Skeletal muscle tissue (tissue), 4 donors: Measurements from ENCODE around the gene APOBEC3H. TPM values are rescaled to one million over a fixed set of nuclear protein-coding genes. Genes with fewer than 3 reads are reported as not detected.
"Not testable (repeated sequence)": the region's sequence is repeated elsewhere in the genome, so short reads cannot be mapped to it uniquely, and the experiment has no call there.

Experiments
- H3K27ac ChIP-seq: one replicate; pipeline ENCODE4 v1.7.0; 2013; ENCODE audit warnings: mild to moderate bottlenecking, low read depth, low read length, inconsistent platforms
- H3K27me3 ChIP-seq, 3 donors: one replicate each; pipeline ENCODE4 v1.7.0; 2013; ENCODE audit warnings: low read length in 3 of 3; ENCODE audit not compliant: control insufficient read depth in 3 of 3, insufficient read depth in 3 of 3
- H3K36me3 ChIP-seq, 3 donors: one replicate each; pipeline ENCODE4 v1.7.0; 2013; ENCODE audit warnings: low read length in 3 of 3; ENCODE audit not compliant: control insufficient read depth in 3 of 3, insufficient read depth in 3 of 3
- H3K4me1 ChIP-seq, 3 donors: one replicate each; pipeline ENCODE4 v1.7.0; 2013; ENCODE audit warnings: low read length in 3 of 3, mild to moderate bottlenecking in 3 of 3; ENCODE audit not compliant: control insufficient read depth in 3 of 3, insufficient read depth in 3 of 3
- H3K4me3 ChIP-seq, 3 donors: one replicate each; pipeline ENCODE4 v1.7.0; 2013; ENCODE audit warnings: low read length in 3 of 3
- H3K9ac ChIP-seq, 3 donors: one replicate each; pipeline ENCODE4 v1.7.0; 2013; ENCODE audit warnings: low read length in 3 of 3, mild to moderate bottlenecking in 3 of 3, moderate library complexity in 2 of 3, low read depth in 1 of 3
- H3K9me3 ChIP-seq, 3 donors: one replicate each; pipeline ENCODE4 v1.7.0; 2013; ENCODE audit warnings: low read length in 3 of 3; ENCODE audit not compliant: control insufficient read depth in 3 of 3
- total RNA-seq: library from RNA; depleted of rRNA; stranded (reverse); fragments of >200 nt; gene quantifications from one replicate; pipeline ENCODE4 v1.2.3, GENCODE V29; 2014
- donor health status: Osteomylitis.

Gene APOBEC3H
- total RNA-seq, 1 donor from 2014 or later = not detected

- no peak overlapping the region for H3K4me3 ChIP-seq
- no peak overlapping the region for H3K27ac ChIP-seq
Observed at GRCh38 chr22:39070186-39070585, 26.9 kb upstream of the APOBEC3H start.

GRCh38 chr22:39072581-39072981, 24.5 kb upstream of the APOBEC3H start:
- H3K27ac ChIP-seq, H3K27me3 ChIP-seq: not testable (repeated sequence)

More at GRCh38 chr22:39070186-39070585, 26.9 kb upstream of the APOBEC3H start:
- peaks cover 0 to 4% (median 0%) of the 10 kb centered on the region in 3 donors for H3K27me3 ChIP-seq
- H3K4me1 ChIP-seq = no peaks in the 10 kb centered on the region
- no peak overlapping the region for H3K9ac ChIP-seq
- no peaks in the 10 kb centered on the region for H3K9me3 ChIP-seq
- no peaks in the 10 kb centered on the region for H3K36me3 ChIP-seq

GRCh38 chr22:39073981-39074380, 23.1 kb upstream of the APOBEC3H start:
- Histone ChIP-seq H3K36me3 (no peaks in the 10 kb centered on the region), H3K9me3 (no peaks in the 10 kb centered on the region), H3K4me3 (no peak overlapping the region), H3K27me3 (peaks cover 0 to 4% (median 0%) of the 10 kb centered on the region in 3 donors), H3K27ac (no peak overlapping the region), H3K9ac (no peak overlapping the region), H3K4me1 (peaks cover 0 to 5% (median 0%) of the 10 kb centered on the region in 3 donors)

More at GRCh38 chr22:39072581-39072981, 24.5 kb upstream of the APOBEC3H start:
- H3K36me3 ChIP-seq, H3K9ac ChIP-seq, H3K4me3 ChIP-seq, H3K4me1 ChIP-seq, H3K9me3 ChIP-seq: not testable (repeated sequence)

GRCh38 chr22:39076155-39077025, 20.7 kb upstream of the APOBEC3H start:
- not testable (repeated sequence) for H3K4me3 ChIP-seq, H3K36me3 ChIP-seq, H3K9me3 ChIP-seq, H3K4me1 ChIP-seq, H3K9ac ChIP-seq, H3K27ac ChIP-seq, H3K27me3 ChIP-seq

GRCh38 chr22:39077026-39077840, 19.8 kb upstream of the APOBEC3H start, which contains the start of gene APOBEC3G:
TSS of gene APOBEC3G (plus strand) at chr22:39077275. CDS start at chr22:39077362, 87 bp downstream.
- Histone ChIP-seq H3K27ac (peak within 1 kb of the TSS; percentile 40), H3K4me3 (peak within 1 kb of the TSS; percentile 51 to 59 (median 54)), H3K9ac (peak within 1 kb of the TSS in 2 of 3 donors; percentile 38 to 54)
- H3K4me1 ChIP-seq, H3K27me3 ChIP-seq, H3K9me3 ChIP-seq, H3K36me3 ChIP-seq: not testable (repeated sequence)

- not testable (repeated sequence) for H3K36me3 ChIP-seq, H3K27ac ChIP-seq, H3K9ac ChIP-seq, H3K9me3 ChIP-seq, H3K27me3 ChIP-seq, H3K4me1 ChIP-seq
- peak overlapping the region in 2 of 3 donors; percentile 51 to 59 for H3K4me3 ChIP-seq
Observed at GRCh38 chr22:39077912-39078311, 19.1 kb upstream of the APOBEC3H start.

GRCh38 chr22:39078329-39078728, 18.7 kb upstream of the APOBEC3H start:
- no peaks in the 10 kb centered on the region for H3K36me3 ChIP-seq
- H3K27me3 ChIP-seq = no peaks in the 10 kb centered on the region
- no peak overlapping the region for H3K9ac ChIP-seq
- H3K4me1 ChIP-seq = peaks cover 0 to 5% (median 0%) of the 10 kb centered on the region in 3 donors
- H3K27ac ChIP-seq = no peak overlapping the region
- H3K9me3 ChIP-seq = no peaks in the 10 kb centered on the region
- no peak overlapping the region for H3K4me3 ChIP-seq

GRCh38 chr22:39079054-39079637, 17.9 kb upstream of the APOBEC3H start:
- H3K4me1 ChIP-seq, H3K9ac ChIP-seq, H3K36me3 ChIP-seq, H3K4me3 ChIP-seq, H3K9me3 ChIP-seq, H3K27ac ChIP-seq, H3K27me3 ChIP-seq: not testable (repeated sequence)

- Histone ChIP-seq H3K36me3 (no peaks in the 10 kb centered on the region), H3K4me1 (peaks cover 0 to 5% (median 0%) of the 10 kb centered on the region in 3 donors), H3K9ac (no peak overlapping the region), H3K4me3 (no peak overlapping the region), H3K9me3 (no peaks in the 10 kb centered on the region), H3K27me3 (peaks cover 0 to 3% (median 0%) of the 10 kb centered on the region in 3 donors), H3K27ac (no peak overlapping the region)
Observed at GRCh38 chr22:39080052-39080762, 16.8 kb upstream of the APOBEC3H start.
